ENCODE results near the gene KDM1A. TPM values are rescaled to one million over a fixed set of nuclear protein-coding genes. Genes with fewer than 3 reads are reported as not detected.
A peak's percentile ranks its signal among the peaks of the same experiment; 100 is the strongest.

Gene KDM1A
- total and polyA plus RNA-seq, 7 experiments from 2014 or later = 40.6 to 62.1 (median 48.4) TPM

GRCh38 chr1:23118957-23119792, 99.9 kb downstream of the KDM1A start:
- Mint-ChIP-seq H3K27me3 (no peaks in the 10 kb centered on the region), H3K36me3 (peaks cover 0 to 13% (median 0%) of the 10 kb centered on the region in 5 donors), H3K4me1 (peaks cover 38 to 79% (median 60%) of the 10 kb centered on the region in 7 donors), H3K9me3 (no peaks in the 10 kb centered on the region), H3K27ac (peak overlapping the region; percentile 23 to 89 (median 81)), H3K4me3 (peak overlapping the region; percentile 40 to 81 (median 69))
- peak overlapping the region; percentile 7 for H3K4me3 ChIP-seq (ENCODE audit: low read length)
- no peaks in the 10 kb centered on the region for H3K36me3 ChIP-seq (ENCODE audit: control insufficient read depth in 2 of 3, insufficient read depth in 3 of 3, low read length in 3 of 3)
- no peaks in the 10 kb centered on the region for H3K9me3 ChIP-seq (ENCODE audit: control insufficient read depth in 2 of 3, low read length in 3 of 3)
- peak; percentile 89 for ATAC-seq
- CTCF ChIA-PET = interaction anchor here (0.6 to 3.8 kb wide), 3 partner anchors 20 to 422 kb away, joined by 3 to 27 read pairs (median 7); no protein-coding TSS in a partner anchor
- peaks cover 22 to 30% of the 10 kb centered on the region in 2 donors for H3K4me1 ChIP-seq (ENCODE audit: control insufficient read depth in 2 of 2, insufficient read depth in 2 of 2, low read length in 2 of 2)
- POLR2A ChIA-PET = interaction anchor here (0.6 to 1.7 kb wide), 7 partner anchors 13 to 1980 kb away, joined by 3 to 6 read pairs (median 4); no protein-coding TSS in a partner anchor
- DNase-seq = peak in 6 of 9 donors; percentile 8 to 49 (median 33)
- H3K27me3 ChIP-seq (ENCODE audit: control insufficient read depth in 2 of 2, insufficient read depth in 2 of 2, low read length in 2 of 2) = no peaks in the 10 kb centered on the region
- peak overlapping the region; percentile 36 for H3K27ac ChIP-seq (ENCODE audit: low read depth, low read length)
- intact Hi-C loops (cut with micrococcal nuclease) = loop anchor here (2.0 to 5.0 kb wide), 2 partner anchors 18 to 48 kb away; partner anchors contain the start of gene LUZP1 (in 1 of the 2)

- Mint-ChIP-seq H3K27ac (peak overlapping the region in 6 of 9 donors; percentile 9 to 86 (median 48)), H3K4me3 (peak overlapping the region in 4 of 10 donors; percentile 21 to 47 (median 31)), H3K9me3 (no peaks in the 10 kb centered on the region), H3K36me3 (peaks cover 0 to 13% (median 0%) of the 10 kb centered on the region in 5 donors), H3K27me3 (no peaks in the 10 kb centered on the region), H3K4me1 (peaks cover 34 to 79% (median 58%) of the 10 kb centered on the region in 7 donors)
- no peak overlapping the region for H3K27ac ChIP-seq (ENCODE audit: low read depth, low read length)
- no peaks in the 10 kb centered on the region for H3K27me3 ChIP-seq (ENCODE audit: control insufficient read depth in 2 of 2, insufficient read depth in 2 of 2, low read length in 2 of 2)
- intact Hi-C loops (cut with micrococcal nuclease) = no loop called here
- ChIA-PET CTCF (interaction anchor here (0.8 to 3.8 kb wide), 3 partner anchors 21 to 64 kb away, joined by 5 to 27 read pairs (median 7); no protein-coding TSS in a partner anchor), POLR2A (interaction anchor here (0.9 to 1.8 kb wide), 5 partner anchors 14 to 41 kb away, joined by 3 to 6 read pairs (median 4); no protein-coding TSS in a partner anchor)
- no peak for DNase-seq
- ATAC-seq = no peak
- peaks cover 16 to 25% of the 10 kb centered on the region in 2 donors for H3K4me1 ChIP-seq (ENCODE audit: control insufficient read depth in 2 of 2, insufficient read depth in 2 of 2, low read length in 2 of 2)
- H3K9me3 ChIP-seq (ENCODE audit: control insufficient read depth in 2 of 3, low read length in 3 of 3) = no peaks in the 10 kb centered on the region
- H3K4me3 ChIP-seq (ENCODE audit: low read length) = no peak overlapping the region
- no peaks in the 10 kb centered on the region for H3K36me3 ChIP-seq (ENCODE audit: control insufficient read depth in 2 of 3, insufficient read depth in 3 of 3, low read length in 3 of 3)
Measured at GRCh38 chr1:23120383-23120782, 101.1 kb downstream of the KDM1A start.

GRCh38 chr1:23122023-23122748, 102.9 kb downstream of the KDM1A start:
- Histone ChIP-seq H3K27me3 (ENCODE audit: control insufficient read depth in 2 of 2, insufficient read depth in 2 of 2, low read length in 2 of 2) (no peaks in the 10 kb centered on the region), H3K36me3 (ENCODE audit: control insufficient read depth in 2 of 3, insufficient read depth in 3 of 3, low read length in 3 of 3) (no peaks in the 10 kb centered on the region), H3K4me3 (ENCODE audit: low read length) (no peak overlapping the region), H3K4me1 (ENCODE audit: control insufficient read depth in 2 of 2, insufficient read depth in 2 of 2, low read length in 2 of 2) (peaks cover 16 to 25% of the 10 kb centered on the region in 2 donors), H3K9me3 (ENCODE audit: control insufficient read depth in 2 of 3, low read length in 3 of 3) (no peaks in the 10 kb centered on the region), H3K27ac (ENCODE audit: low read depth, low read length) (no peak overlapping the region)
- Mint-ChIP-seq H3K36me3 (peaks cover 0 to 13% (median 0%) of the 10 kb centered on the region in 5 donors), H3K27me3 (no peaks in the 10 kb centered on the region), H3K4me3 (no peak overlapping the region), H3K4me1 (peaks cover 32 to 80% (median 59%) of the 10 kb centered on the region in 7 donors), H3K27ac (peak overlapping the region in 1 of 9 donors; percentile 40), H3K9me3 (no peaks in the 10 kb centered on the region)
- POLR2A ChIA-PET = no interaction called here
- CTCF ChIA-PET = no interaction called here
- intact Hi-C loops (cut with micrococcal nuclease) = no loop called here
- no peak for DNase-seq
- ATAC-seq = no peak

GRCh38 chr1:23122796-23123195, 103.5 kb downstream of the KDM1A start:
- ATAC-seq = no peak
- Mint-ChIP-seq H3K4me1 (peaks cover 30 to 75% (median 54%) of the 10 kb centered on the region in 7 donors), H3K36me3 (peaks cover 0 to 10% (median 0%) of the 10 kb centered on the region in 5 donors), H3K4me3 (no peak overlapping the region), H3K27me3 (no peaks in the 10 kb centered on the region), H3K9me3 (no peaks in the 10 kb centered on the region), H3K27ac (peak overlapping the region in 1 of 9 donors; percentile 40)
- Histone ChIP-seq H3K27ac (ENCODE audit: low read depth, low read length) (no peak overlapping the region), H3K9me3 (ENCODE audit: control insufficient read depth in 2 of 3, low read length in 3 of 3) (no peaks in the 10 kb centered on the region), H3K36me3 (ENCODE audit: control insufficient read depth in 2 of 3, insufficient read depth in 3 of 3, low read length in 3 of 3) (no peaks in the 10 kb centered on the region), H3K27me3 (ENCODE audit: control insufficient read depth in 2 of 2, insufficient read depth in 2 of 2, low read length in 2 of 2) (no peaks in the 10 kb centered on the region), H3K4me3 (ENCODE audit: low read length) (no peak overlapping the region), H3K4me1 (ENCODE audit: control insufficient read depth in 2 of 2, insufficient read depth in 2 of 2, low read length in 2 of 2) (peaks cover 16 to 21% of the 10 kb centered on the region in 2 donors)
- ChIA-PET CTCF (no interaction called here), POLR2A (no interaction called here)
- intact Hi-C loops (cut with micrococcal nuclease) = no loop called here
- DNase-seq = no peak

GRCh38 chr1:23123528-23123927, 104.3 kb downstream of the KDM1A start:
- Histone ChIP-seq H3K27me3 (ENCODE audit: control insufficient read depth in 2 of 2, insufficient read depth in 2 of 2, low read length in 2 of 2) (no peaks in the 10 kb centered on the region), H3K4me1 (ENCODE audit: control insufficient read depth in 2 of 2, insufficient read depth in 2 of 2, low read length in 2 of 2) (peaks cover 13 to 16% of the 10 kb centered on the region in 2 donors), H3K27ac (ENCODE audit: low read depth, low read length) (no peak overlapping the region), H3K36me3 (ENCODE audit: control insufficient read depth in 2 of 3, insufficient read depth in 3 of 3, low read length in 3 of 3) (no peaks in the 10 kb centered on the region), H3K9me3 (ENCODE audit: control insufficient read depth in 2 of 3, low read length in 3 of 3) (no peaks in the 10 kb centered on the region), H3K4me3 (ENCODE audit: low read length) (no peak overlapping the region)
- Mint-ChIP-seq H3K36me3 (peaks cover 0 to 8% (median 0%) of the 10 kb centered on the region in 5 donors), H3K4me3 (no peak overlapping the region), H3K4me1 (peaks cover 30 to 72% (median 50%) of the 10 kb centered on the region in 7 donors), H3K27ac (no peak overlapping the region), H3K27me3 (no peaks in the 10 kb centered on the region), H3K9me3 (no peaks in the 10 kb centered on the region)
- ATAC-seq (no peak), DNase-seq (no peak)
- ChIA-PET POLR2A (no interaction called here), CTCF (interaction anchor here (0.6 kb wide), 1 partner anchor 9 kb away, joined by 3 read pairs; no protein-coding TSS in a partner anchor)
- intact Hi-C loops (cut with micrococcal nuclease) = no loop called here

- H3K4me3 Mint-ChIP-seq = no peak overlapping the region
- no peaks in the 10 kb centered on the region for H3K9me3 Mint-ChIP-seq
- no peak overlapping the region for H3K27ac ChIP-seq (ENCODE audit: low read depth, low read length)
- peak overlapping the region in 1 of 9 donors; percentile 37 for H3K27ac Mint-ChIP-seq
- peaks cover 23 to 63% (median 42%) of the 10 kb centered on the region in 7 donors for H3K4me1 Mint-ChIP-seq
- ATAC-seq (no peak), DNase-seq (no peak)
- no peaks in the 10 kb centered on the region for H3K27me3 Mint-ChIP-seq
- H3K36me3 ChIP-seq (ENCODE audit: control insufficient read depth in 2 of 3, insufficient read depth in 3 of 3, low read length in 3 of 3) = no peaks in the 10 kb centered on the region
- no peaks in the 10 kb centered on the region for H3K9me3 ChIP-seq (ENCODE audit: control insufficient read depth in 2 of 3, low read length in 3 of 3)
- peaks cover 0 to 4% (median under 1%) of the 10 kb centered on the region in 5 donors for H3K36me3 Mint-ChIP-seq
- ChIA-PET POLR2A (interaction anchor here (0.7 kb wide), 1 partner anchor 512 kb away, joined by 3 read pairs; no protein-coding TSS in a partner anchor), CTCF (interaction anchor here (0.7 kb wide), 1 partner anchor 25 kb away, joined by 3 read pairs; no protein-coding TSS in a partner anchor)
- H3K4me1 ChIP-seq (ENCODE audit: control insufficient read depth in 2 of 2, insufficient read depth in 2 of 2, low read length in 2 of 2) = peaks cover 6 to 9% of the 10 kb centered on the region in 2 donors
- intact Hi-C loops (cut with micrococcal nuclease) = no loop called here
- no peaks in the 10 kb centered on the region for H3K27me3 ChIP-seq (ENCODE audit: control insufficient read depth in 2 of 2, insufficient read depth in 2 of 2, low read length in 2 of 2)
- no peak overlapping the region for H3K4me3 ChIP-seq (ENCODE audit: low read length)
Measured at GRCh38 chr1:23124259-23125026, 105.2 kb downstream of the KDM1A start.

Data from naive thymus-derived CD4-positive, alpha-beta T cell (primary cell).